Measurements from ENCODE around the gene GGA3.

DNA sequence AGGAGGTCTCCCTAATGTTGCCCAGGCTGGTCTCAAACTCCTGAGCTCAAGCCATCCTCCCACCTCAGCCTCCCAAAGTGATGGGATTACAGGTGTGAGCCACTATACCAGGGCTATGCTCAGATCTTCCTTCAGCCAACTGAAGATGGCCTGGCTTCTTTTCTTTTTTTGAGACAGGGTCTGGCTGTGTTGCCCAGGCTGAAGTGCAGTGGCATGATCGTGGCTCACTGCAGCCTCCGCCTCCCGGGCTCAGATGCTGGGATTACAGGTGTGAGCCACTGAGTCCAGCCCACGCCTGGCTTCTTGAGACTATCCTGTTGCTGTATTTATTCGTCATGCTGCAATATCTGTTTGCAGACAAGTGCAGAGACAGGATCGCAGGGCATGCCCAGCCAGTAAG, 23.7 kb upstream of the GGA3 start:
- TF ChIP-seq, protein P1, sequence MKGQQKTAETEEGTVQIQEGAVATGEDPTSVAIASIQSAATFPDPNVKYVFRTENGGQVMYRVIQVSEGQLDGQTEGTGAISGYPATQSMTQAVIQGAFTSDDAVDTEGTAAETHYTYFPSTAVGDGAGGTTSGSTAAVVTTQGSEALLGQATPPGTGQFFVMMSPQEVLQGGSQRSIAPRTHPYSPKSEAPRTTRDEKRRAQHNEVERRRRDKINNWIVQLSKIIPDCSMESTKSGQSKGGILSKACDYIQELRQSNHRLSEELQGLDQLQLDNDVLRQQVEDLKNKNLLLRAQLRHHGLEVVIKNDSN (IDR thresholded peaks at IDR 0.05): no peak
- TF ChIP-seq CREB1 (IDR thresholded peaks at IDR 0.05; ENCODE audit: low read depth) (no peak), EGR1 (IDR thresholded peaks at IDR 0.05) (no peak), EP300 (IDR thresholded peaks at IDR 0.05; ENCODE audit: borderline replicate concordance) (no peak), NFIC (IDR thresholded peaks at IDR 0.05) (no peak), ZBTB7A (IDR thresholded peaks at IDR 0.05; ENCODE audit: low read depth) (no peak), CEBPB (IDR thresholded peaks at IDR 0.05) (no peak), TAF1 (IDR thresholded peaks at IDR 0.05; ENCODE audit: low read depth) (no peak)
- TF ChIP-seq, protein P2, sequence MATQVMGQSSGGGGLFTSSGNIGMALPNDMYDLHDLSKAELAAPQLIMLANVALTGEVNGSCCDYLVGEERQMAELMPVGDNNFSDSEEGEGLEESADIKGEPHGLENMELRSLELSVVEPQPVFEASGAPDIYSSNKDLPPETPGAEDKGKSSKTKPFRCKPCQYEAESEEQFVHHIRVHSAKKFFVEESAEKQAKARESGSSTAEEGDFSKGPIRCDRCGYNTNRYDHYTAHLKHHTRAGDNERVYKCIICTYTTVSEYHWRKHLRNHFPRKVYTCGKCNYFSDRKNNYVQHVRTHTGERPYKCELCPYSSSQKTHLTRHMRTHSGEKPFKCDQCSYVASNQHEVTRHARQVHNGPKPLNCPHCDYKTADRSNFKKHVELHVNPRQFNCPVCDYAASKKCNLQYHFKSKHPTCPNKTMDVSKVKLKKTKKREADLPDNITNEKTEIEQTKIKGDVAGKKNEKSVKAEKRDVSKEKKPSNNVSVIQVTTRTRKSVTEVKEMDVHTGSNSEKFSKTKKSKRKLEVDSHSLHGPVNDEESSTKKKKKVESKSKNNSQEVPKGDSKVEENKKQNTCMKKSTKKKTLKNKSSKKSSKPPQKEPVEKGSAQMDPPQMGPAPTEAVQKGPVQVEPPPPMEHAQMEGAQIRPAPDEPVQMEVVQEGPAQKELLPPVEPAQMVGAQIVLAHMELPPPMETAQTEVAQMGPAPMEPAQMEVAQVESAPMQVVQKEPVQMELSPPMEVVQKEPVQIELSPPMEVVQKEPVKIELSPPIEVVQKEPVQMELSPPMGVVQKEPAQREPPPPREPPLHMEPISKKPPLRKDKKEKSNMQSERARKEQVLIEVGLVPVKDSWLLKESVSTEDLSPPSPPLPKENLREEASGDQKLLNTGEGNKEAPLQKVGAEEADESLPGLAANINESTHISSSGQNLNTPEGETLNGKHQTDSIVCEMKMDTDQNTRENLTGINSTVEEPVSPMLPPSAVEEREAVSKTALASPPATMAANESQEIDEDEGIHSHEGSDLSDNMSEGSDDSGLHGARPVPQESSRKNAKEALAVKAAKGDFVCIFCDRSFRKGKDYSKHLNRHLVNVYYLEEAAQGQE (IDR thresholded peaks at IDR 0.05; ENCODE audit: low read depth): no peak
